NCI-H524 (cell line): ENCODE data around the gene ZC3H7B.
"Not testable (repeated sequence)": the region's sequence is repeated elsewhere in the genome, so short reads cannot be mapped to it uniquely, and the experiment has no call there.

Experiments used
- DNase-seq, 2 experiments: peaks; one replicate each; lab custom pipeline; 2025; lab: John Stamatoyannopoulos, UW

Gene ZC3H7B, protein sequence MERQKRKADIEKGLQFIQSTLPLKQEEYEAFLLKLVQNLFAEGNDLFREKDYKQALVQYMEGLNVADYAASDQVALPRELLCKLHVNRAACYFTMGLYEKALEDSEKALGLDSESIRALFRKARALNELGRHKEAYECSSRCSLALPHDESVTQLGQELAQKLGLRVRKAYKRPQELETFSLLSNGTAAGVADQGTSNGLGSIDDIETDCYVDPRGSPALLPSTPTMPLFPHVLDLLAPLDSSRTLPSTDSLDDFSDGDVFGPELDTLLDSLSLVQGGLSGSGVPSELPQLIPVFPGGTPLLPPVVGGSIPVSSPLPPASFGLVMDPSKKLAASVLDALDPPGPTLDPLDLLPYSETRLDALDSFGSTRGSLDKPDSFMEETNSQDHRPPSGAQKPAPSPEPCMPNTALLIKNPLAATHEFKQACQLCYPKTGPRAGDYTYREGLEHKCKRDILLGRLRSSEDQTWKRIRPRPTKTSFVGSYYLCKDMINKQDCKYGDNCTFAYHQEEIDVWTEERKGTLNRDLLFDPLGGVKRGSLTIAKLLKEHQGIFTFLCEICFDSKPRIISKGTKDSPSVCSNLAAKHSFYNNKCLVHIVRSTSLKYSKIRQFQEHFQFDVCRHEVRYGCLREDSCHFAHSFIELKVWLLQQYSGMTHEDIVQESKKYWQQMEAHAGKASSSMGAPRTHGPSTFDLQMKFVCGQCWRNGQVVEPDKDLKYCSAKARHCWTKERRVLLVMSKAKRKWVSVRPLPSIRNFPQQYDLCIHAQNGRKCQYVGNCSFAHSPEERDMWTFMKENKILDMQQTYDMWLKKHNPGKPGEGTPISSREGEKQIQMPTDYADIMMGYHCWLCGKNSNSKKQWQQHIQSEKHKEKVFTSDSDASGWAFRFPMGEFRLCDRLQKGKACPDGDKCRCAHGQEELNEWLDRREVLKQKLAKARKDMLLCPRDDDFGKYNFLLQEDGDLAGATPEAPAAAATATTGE

GRCh38 chr22:41301085-41302020 lies at the start of gene ZC3H7B:
TSS of gene ZC3H7B (plus strand) at chr22:41301525. CDS start at chr22:41320661, 19,136 bp downstream.
- peak; percentile 50 to 83 for DNase-seq

GRCh38 chr22:41252365-41252764 lies 49.0 kb upstream of the ZC3H7B start:
- no peak for DNase-seq

DNA sequence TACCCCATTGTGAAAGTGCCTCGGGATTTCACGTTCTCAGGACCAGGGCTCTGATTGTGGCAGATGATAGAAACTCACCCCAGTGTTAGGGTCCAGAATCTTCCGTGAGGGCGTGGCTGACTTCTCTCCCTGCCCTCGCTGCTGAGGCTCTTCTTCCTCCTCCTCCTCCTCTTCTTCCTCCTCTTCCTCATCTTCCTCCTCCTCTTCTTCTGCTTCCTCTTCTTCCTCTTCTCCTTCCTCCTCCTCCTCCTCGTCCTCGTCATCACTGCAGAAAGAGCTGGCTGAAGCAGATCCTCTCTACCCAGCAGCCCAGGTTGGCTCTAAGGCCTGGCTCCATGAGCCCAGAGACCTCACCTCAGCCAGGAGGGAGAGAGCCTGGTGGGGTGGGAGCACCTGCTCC lies 47.1 kb upstream of the ZC3H7B start:
- DNase-seq = no peak

DNA sequence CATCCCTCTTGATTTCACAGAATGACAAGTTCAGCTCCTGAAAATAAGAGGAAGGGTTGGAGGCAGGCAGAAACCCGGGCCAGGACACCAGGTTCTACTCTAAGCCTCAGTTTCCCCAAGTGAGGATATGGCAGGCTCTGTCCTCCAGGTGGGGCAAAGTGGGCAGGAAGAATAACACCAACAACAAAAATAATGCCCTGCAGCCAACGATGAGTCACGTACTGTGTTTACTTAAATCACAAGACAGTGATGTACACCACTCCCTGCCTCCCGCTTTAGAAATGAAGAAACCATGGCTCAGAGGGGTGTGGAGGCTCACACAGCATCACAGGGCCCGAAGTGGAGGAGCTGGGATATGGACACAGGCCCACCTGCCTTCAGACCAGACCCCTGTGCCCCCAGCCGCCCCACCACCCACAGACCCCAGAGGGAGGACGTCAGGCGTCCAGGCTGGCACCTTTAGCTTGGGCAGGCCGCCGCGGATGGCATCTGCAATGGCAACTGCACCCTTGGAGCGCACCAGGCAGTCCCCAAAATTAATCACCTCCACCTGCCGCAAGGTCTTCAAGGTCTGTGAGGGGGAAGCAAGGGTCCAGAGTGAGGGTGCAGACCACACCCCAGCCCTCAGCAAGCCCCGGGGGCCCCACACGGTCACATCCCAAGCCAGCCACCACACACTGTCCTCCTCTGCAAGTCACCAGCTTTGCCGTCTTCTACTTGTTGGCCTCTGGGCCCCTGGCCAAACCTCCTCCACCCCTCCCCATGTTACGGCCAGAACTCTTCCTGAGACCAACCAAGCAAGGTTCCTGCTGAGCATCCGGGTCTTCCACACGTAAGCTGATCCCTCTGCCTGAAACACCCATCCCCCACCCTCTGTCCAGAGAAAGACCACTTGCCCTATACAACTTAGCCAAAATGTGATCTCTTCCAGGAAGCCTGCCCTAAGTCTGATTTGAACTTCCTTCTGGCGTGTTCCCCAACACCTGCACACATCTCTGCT lies 44.8 kb upstream of the ZC3H7B start:
- no peak for DNase-seq

GRCh38 chr22:41257696-41258095 lies 43.6 kb upstream of the ZC3H7B start:
- DNase-seq = no peak

GRCh38 chr22:41259756-41260155 lies 41.6 kb upstream of the ZC3H7B start:
- not testable (repeated sequence) for DNase-seq

DNA sequence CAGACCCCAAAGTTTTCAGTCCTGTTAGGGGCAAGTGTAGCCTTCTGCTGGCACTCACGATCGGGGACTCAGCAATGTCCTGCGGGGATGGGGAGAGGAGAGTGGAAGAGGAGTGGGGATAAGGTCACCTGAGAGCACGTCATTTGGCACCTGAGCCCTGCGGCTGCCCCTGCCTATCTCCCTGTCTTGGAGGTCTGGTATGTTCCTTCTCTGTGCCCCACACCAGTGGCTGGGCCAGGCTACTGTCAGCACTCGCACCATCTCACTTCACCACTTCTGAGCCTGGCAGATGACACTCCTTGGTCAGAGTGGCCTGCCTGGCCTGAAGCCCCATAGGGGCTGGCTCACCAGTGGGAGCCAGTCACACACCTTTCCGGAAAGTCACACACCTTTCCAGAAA lies 40.5 kb upstream of the ZC3H7B start:
- no peak for DNase-seq

DNA sequence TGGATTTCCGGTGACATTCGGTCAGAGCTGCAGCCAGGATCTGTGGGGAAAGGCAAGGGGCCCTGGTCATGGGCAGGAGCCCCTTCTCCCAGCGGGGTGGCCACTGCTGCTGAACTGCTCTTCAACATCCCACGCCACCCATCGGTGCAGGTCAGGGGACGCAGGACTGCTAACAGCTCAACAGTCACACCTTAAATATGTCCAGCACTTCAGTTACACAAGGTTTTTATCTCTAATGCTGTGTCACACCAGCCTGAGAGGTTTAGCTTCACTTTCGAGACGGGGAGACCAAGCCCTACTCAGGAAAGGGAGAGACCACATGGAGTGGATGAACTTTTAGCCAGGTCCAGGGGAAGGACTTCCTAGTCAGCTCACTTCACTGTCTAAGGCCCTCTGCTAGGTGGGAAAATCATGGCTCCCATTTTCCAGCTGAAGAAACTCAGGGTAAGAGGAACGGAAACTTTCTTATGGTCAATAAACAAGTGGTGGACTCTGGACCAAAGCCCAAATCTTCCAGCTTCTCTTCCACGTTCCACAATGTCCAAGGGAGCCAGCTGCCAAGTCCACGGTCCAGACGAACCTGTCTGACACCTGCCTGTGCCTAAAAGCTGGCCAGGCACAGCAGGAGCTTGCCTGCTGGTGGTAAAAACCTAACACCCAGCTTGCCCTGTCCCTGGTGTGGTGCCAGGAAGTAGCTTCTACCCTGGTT lies 39.6 kb upstream of the ZC3H7B start:
- DNase-seq = no peak

DNA sequence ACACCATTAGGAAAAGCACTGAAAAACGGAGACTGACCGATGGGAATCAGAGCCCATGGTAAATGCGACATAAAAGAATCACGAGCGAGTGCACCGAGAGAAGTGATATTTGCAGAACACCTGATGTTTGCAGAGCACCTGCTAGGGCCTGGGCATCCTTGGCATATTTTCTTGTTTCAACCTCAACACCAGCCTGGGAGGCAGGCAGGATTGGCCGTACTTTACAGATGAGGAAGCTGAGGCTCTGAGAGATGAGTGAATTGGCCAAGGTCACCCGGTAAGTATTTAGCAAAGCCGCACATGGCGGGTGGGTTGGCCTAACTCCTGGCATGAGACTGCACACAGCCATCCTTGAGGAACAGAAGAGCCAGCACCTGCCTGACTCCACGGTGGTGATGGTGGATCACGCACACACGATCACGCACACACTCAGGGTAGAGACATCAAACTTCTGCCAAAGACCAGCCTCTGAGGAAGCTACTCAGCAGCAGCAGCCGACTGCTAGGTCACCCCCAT lies 39.0 kb upstream of the ZC3H7B start:
- no peak for DNase-seq

- no peak for DNase-seq
Observed at GRCh38 chr22:41263704-41264103, 37.6 kb upstream of the ZC3H7B start.

GRCh38 chr22:41264408-41264941 lies 36.9 kb upstream of the ZC3H7B start:
- DNase-seq = no peak

DNA sequence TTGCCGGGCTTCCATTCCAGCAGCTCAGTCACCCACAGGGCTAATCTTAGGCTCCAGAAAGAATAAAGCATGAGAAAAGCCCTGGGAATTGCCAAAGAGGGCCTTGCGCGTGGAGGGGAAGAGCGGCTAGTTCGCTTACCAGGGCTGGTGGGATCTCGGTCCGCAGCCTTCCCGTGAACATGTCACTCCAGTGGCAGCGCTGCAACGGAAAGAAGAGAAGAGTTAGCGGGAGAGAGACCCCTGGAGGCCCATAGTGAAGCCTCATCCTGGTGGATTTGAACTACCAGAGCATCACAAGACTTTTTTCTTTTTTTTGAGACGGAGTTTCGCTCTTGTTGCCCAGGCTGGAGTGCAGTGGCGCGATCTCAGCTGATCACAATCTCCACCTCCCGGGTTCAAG lies 33.4 kb upstream of the ZC3H7B start:
- DNase-seq = no peak

- no peak for DNase-seq
Observed at GRCh38 chr22:41271787-41272186, 29.5 kb upstream of the ZC3H7B start.

DNA sequence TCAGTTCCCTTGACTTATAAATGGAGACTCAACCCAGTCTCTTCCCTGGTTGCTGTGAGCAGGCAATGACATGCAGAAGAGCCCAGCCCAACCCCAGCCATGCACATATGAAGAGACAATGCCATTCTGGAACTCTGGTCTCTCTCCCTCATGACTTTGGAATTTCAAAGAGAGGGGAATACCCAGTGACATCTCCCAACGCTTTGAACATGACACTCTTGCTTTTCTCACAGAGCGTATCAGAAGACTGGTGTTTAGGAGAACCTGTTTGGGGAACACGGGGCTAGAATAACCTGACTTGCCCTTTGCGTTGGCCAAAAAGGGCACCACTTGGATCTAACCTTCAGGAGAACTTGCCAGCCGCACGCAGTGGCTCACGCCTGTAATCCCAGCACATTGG lies 28.2 kb upstream of the ZC3H7B start:
- DNase-seq = no peak

DNA sequence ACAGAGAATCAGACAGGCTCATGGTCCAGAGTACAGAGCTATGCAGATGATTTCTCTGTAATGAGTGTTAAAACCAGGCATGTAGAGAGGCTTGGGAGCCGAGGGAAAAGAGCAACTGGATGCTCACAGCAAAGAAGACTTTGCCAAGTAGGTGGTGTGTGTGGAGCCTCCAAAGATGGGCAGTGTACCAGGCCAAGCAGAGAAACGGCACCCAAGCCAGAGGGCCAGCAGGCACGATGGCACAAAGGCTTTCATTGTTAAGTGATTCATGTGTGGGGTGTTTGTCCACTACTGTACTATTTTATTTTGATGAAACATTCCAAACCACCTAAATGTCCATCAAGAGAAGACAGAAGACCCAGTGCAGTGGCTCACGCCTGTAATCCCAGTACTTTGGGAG lies 26.5 kb upstream of the ZC3H7B start:
- no peak for DNase-seq

DNA sequence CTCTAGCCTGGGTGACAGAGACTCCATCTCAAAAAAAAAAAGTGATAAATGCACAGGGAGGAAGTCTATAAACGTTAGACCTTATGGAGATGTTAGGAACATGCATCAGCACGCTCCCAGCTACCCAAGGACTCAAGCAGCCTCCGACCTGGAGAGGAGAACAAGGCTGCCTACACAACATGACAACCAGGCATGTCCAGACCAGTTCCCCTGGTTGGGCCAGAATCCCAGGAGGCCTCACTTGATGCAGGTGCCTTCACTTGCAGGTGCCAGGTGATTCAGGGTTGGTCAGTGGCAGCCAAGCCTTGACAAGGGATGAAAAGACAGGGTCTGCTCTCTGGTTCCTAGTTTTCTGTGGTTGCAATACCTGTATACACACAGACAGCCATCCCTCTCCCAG lies 21.3 kb upstream of the ZC3H7B start:
- no peak for DNase-seq

DNA sequence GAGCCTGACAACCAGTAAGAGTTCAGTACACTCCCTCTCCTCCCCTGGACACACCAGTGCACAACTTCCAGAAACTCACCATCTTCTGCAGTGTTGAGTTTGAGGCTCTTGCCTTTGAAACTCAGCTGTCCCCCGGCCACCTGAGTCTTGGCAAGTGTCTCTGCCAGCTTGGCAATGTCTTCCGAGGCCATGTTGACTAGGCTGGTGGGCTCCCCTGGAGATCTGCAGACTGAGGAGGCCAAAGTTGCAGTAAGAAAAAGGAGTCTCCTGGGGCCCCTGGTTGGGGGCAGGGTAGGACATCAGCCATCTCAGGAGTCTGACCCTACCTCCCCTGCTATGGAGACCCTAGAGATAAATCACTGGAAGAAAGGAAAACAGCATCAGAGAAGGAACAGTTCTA lies 20.5 kb upstream of the ZC3H7B start:
- DNase-seq = no peak

- no peak for DNase-seq
Observed at GRCh38 chr22:41284465-41284864, 16.9 kb upstream of the ZC3H7B start.

GRCh38 chr22:41285441-41285819 lies 15.9 kb upstream of the ZC3H7B start:
- DNase-seq = peak in 1 of 2 experiments; percentile 47
